Liver (tissue), 3 donors: ENCODE measurements around the gene CIAO3.

Experiments used
- CTCF ChIP-seq: fragments of 150-350 bp; IDR thresholded peaks from 2 replicates; pipeline ENCODE4 v1.5.1; 2017; ENCODE audit warnings: improper control_type of control experiment, low read depth, low read length; ENCODE audit not compliant: missing input control
- FOXA1 ChIP-seq: IDR thresholded peaks from 2 replicates; pipeline ENCODE4 v1.6.1; 2016; ENCODE audit warnings: antibody characterized with exemption
- RAD21 ChIP-seq, 2 donors: IDR thresholded peaks; 2 replicates each; pipeline ENCODE4 v1.6.1; 2016; ENCODE audit warnings: antibody characterized with exemption in 2 of 2, mild to moderate bottlenecking in 2 of 2
- TAF1 ChIP-seq: conservative IDR thresholded peaks from 2 replicates; pipeline ENCODE4 v1.6.1; 2016; ENCODE audit warnings: antibody characterized with exemption, mild to moderate bottlenecking
- donor health status: healthy.
- donor health status: healthy.

DNA sequence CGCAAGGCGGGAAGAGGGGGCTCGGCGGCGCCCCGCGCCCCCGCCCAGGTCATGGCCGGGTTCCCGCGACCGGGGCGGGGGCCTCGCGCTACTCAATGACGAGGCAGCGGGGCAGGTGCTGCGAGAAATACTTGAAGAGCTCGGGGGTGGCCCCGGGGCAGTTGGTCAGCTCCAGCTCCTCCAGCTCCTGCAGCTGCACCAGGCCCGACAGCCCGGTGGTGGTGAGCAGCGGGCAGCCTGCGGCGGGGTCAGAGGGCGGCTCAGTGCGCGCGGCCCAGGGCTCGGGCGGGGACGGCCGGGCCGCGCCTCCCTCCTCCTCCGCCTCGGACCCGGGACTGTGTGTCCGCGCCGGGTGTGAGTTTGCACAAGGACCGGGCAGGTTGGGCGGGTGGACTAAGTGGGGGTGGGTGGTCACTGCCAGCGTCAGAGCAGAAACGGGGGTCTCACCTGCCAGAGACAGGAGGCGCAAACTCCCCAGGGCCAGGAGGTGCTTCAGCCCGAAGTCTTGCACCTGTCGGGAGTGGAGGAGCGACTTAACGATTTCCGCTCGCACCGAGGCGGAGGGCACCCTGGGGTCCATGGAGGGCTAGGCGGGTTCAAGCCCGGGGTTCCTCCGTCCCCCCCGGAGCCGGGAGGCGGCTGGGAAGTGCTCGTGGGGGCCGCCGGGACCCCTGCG is 46.5 kb downstream of the CIAO3 start:
- no peak for TF ChIP-seq CTCF
- no peak for TF ChIP-seq RAD21 (IDR thresholded peaks at IDR 0.05)
- TF ChIP-seq TAF1 = no peak
- TF ChIP-seq FOXA1 = no peak
